ENCODE results near the gene GREM1.

Gene GREM1

DNA sequence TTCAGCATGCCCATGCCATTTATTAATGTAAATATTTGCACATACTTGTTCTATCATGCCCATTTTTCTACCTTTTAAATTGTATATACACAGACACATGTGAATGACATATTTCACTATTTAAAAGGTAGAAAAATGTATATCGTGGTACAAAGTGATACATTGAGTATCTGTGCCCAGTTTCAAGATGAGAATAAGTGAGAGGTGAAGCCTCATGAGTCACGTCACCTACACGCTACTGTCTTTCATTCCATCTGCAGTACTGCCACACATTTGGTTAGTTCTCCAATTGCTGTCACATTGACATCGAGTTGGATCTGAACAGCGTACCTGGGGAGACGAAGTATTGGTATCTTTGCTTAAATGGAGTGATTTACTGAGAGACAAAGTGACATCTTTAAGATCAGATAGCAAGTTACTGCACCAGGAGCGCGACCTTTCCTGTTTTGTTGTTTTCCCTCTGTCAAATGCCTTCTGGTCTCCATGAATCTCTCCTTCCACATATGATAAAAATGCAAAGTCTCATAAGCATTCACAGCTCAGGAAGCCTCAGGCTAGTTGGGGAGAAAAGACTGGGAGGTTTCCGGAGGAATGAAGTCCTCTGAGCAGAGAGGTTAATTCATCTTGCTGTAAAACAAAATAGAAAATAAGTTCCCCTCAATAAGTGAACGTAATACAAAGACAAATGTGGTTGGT is 12.0 kb downstream of the GREM1 start:
- in situ Hi-C loops (cut with MboI; ENCODE audit: low pct_unique_long_range_greater_than_20kb, low sequenced_read_pairs, unreplicated experiment) = no loop called here
- no peak for TF ChIP-seq CTCF (IDR thresholded peaks at IDR 0.05; ENCODE audit: extremely low read depth, insufficient read depth, missing control alignments)
- no peak for DNase-seq (ENCODE audit: low spot score)

DNA sequence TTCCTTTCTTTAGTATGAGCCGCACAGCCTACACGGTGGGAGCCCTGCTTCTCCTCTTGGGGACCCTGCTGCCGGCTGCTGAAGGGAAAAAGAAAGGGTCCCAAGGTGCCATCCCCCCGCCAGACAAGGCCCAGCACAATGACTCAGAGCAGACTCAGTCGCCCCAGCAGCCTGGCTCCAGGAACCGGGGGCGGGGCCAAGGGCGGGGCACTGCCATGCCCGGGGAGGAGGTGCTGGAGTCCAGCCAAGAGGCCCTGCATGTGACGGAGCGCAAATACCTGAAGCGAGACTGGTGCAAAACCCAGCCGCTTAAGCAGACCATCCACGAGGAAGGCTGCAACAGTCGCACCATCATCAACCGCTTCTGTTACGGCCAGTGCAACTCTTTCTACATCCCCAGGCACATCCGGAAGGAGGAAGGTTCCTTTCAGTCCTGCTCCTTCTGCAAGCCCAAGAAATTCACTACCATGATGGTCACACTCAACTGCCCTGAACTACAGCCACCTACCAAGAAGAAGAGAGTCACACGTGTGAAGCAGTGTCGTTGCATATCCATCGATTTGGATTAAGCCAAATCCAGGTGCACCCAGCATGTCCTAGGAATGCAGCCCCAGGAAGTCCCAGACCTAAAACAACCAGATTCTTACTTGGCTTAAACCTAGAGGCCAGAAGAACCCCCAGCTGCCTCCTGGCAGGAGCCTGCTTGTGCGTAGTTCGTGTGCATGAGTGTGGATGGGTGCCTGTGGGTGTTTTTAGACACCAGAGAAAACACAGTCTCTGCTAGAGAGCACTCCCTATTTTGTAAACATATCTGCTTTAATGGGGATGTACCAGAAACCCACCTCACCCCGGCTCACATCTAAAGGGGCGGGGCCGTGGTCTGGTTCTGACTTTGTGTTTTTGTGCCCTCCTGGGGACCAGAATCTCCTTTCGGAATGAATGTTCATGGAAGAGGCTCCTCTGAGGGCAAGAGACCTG is 13.2 kb downstream of the GREM1 start:
- no peak for DNase-seq (ENCODE audit: low spot score)
- in situ Hi-C loops (cut with MboI; ENCODE audit: low pct_unique_long_range_greater_than_20kb, low sequenced_read_pairs, unreplicated experiment) = no loop called here
- TF ChIP-seq CTCF (IDR thresholded peaks at IDR 0.05; ENCODE audit: extremely low read depth, insufficient read depth, missing control alignments) = no peak

DNA sequence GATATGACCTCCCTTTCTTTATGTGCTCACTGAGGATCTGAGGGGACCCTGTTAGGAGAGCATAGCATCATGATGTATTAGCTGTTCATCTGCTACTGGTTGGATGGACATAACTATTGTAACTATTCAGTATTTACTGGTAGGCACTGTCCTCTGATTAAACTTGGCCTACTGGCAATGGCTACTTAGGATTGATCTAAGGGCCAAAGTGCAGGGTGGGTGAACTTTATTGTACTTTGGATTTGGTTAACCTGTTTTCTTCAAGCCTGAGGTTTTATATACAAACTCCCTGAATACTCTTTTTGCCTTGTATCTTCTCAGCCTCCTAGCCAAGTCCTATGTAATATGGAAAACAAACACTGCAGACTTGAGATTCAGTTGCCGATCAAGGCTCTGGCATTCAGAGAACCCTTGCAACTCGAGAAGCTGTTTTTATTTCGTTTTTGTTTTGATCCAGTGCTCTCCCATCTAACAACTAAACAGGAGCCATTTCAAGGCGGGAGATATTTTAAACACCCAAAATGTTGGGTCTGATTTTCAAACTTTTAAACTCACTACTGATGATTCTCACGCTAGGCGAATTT is 14.9 kb downstream of the GREM1 start:
- TF ChIP-seq CTCF (IDR thresholded peaks at IDR 0.05; ENCODE audit: extremely low read depth, insufficient read depth, missing control alignments) = no peak
- no peak for DNase-seq (ENCODE audit: low spot score)
- in situ Hi-C loops (cut with MboI; ENCODE audit: low pct_unique_long_range_greater_than_20kb, low sequenced_read_pairs, unreplicated experiment) = no loop called here

DNA sequence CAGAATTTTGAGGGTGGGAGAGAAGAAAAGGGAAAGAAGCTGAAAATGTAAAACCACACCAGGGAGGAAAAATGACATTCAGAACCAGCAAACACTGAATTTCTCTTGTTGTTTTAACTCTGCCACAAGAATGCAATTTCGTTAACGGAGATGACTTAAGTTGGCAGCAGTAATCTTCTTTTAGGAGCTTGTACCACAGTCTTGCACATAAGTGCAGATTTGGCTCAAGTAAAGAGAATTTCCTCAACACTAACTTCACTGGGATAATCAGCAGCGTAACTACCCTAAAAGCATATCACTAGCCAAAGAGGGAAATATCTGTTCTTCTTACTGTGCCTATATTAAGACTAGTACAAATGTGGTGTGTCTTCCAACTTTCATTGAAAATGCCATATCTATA is 15.5 kb downstream of the GREM1 start:
- TF ChIP-seq CTCF (IDR thresholded peaks at IDR 0.05; ENCODE audit: extremely low read depth, insufficient read depth, missing control alignments) = no peak
- in situ Hi-C loops (cut with MboI; ENCODE audit: low pct_unique_long_range_greater_than_20kb, low sequenced_read_pairs, unreplicated experiment) = no loop called here
- no peak for DNase-seq (ENCODE audit: low spot score)

DNA sequence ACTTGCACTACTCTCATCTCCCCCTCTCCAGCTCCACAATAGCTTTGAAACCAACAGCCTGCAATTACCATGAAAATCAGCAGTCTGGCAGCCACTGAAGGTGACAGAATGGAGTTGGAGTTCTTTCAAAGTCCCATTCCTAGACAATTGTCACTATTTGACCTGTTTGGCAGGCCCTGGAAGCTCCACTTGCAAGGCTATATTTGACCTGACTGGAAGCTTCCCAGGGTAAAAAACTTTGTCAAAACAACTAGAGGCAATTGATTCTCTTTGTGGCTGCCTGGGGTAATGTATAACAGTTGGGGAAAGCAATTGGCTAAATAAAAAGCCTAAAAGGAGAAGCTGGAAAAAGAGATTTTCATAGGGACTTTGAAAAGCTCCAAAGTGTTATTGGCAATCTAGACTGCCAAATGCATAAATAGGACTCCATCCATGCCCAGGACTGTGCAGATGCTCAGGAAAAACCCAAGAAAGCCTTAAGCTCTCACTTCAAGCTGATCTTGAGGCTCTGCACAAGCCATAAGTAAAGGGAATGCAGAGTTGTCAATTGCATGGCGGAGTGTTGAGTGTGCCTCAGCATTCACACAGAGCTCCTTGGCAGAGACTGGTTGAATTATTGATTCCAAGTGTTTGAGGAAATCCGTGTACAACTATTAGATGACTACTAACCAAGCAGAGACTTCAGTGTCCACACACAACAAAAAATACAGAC is 18.3 kb downstream of the GREM1 start:
- no peak for TF ChIP-seq CTCF (IDR thresholded peaks at IDR 0.05; ENCODE audit: extremely low read depth, insufficient read depth, missing control alignments)
- no peak for DNase-seq (ENCODE audit: low spot score)
- in situ Hi-C loops (cut with MboI; ENCODE audit: low pct_unique_long_range_greater_than_20kb, low sequenced_read_pairs, unreplicated experiment) = no loop called here

- in situ Hi-C loops (cut with MboI; ENCODE audit: low pct_unique_long_range_greater_than_20kb, low sequenced_read_pairs, unreplicated experiment) = no loop called here
- DNase-seq (ENCODE audit: low spot score) = no peak
Observed at GRCh38 chr15:32736701-32737061, 18.9 kb downstream of the GREM1 start.

More at GRCh38 chr15:32736701-32737061, 18.9 kb downstream of the GREM1 start:
- TF ChIP-seq CTCF (IDR thresholded peaks at IDR 0.05; ENCODE audit: extremely low read depth, insufficient read depth, missing control alignments) = no peak
